ENCODE measurements around the gene PFN3. TPM values are rescaled to one million over a fixed set of nuclear protein-coding genes. Genes with fewer than 3 reads are reported as not detected.

Gene PFN3
- polyA plus RNA-seq, 1 donor (not counting 4 experiments of a cell fraction or from before 2014, with no cell fraction given): not detected

GRCh38 chr5:177431317-177432142, 31.1 kb upstream of the PFN3 start:
- TF ChIP-seq EZH2 (IDR thresholded peaks at IDR 0.05; ENCODE audit: low read length) (no peak), CTCF (optimal IDR thresholded peaks at IDR 0.05 in 1 of 3, IDR thresholded peaks at IDR 0.05 in 1 of 3, conservative IDR thresholded peaks at IDR 0.05 in 1 of 3; ENCODE audit: extremely low read depth in 1 of 3, insufficient read depth in 2 of 3, low read length in 3 of 3) (no peak)
- Histone ChIP-seq H3K27ac (ENCODE audit: control insufficient read depth, insufficient read depth, low read length) (peak overlapping the region; percentile 15), H3K79me2 (ENCODE audit: control insufficient read depth, insufficient read depth, low read length) (peaks cover 33% of the 10 kb centered on the region), H4K20me1 (ENCODE audit: control insufficient read depth, extremely low read depth, insufficient read depth, low read length) (no peaks in the 10 kb centered on the region), H3K36me3 (ENCODE audit: control insufficient read depth in 2 of 2, extremely low read depth in 1 of 2, insufficient read depth in 2 of 2, low read length in 2 of 2) (peaks cover 22 to 47% of the 10 kb centered on the region in 2 experiments), H3K4me1 (ENCODE audit: control insufficient read depth, extremely low read depth, insufficient read depth, low read length) (peaks cover 67% of the 10 kb centered on the region), H3K9me1 (ENCODE audit: control insufficient read depth, extremely low read depth, insufficient read depth, low read length) (no peaks in the 10 kb centered on the region), H3K9me3 (ENCODE audit: control insufficient read depth, low read depth, low read length) (no peaks in the 10 kb centered on the region), H3K4me2 (ENCODE audit: control insufficient read depth, extremely low read depth, insufficient read depth, low read depth, low read length) (peak overlapping the region; percentile 56), H3K9ac (ENCODE audit: control insufficient read depth, extremely low read depth, insufficient read depth, low read length) (peak overlapping the region; percentile 60), H2AFZ (ENCODE audit: control insufficient read depth, low read length) (no peak overlapping the region), H3K4me3 (ENCODE audit: control insufficient read depth in 2 of 3, extremely low read depth in 1 of 3, insufficient read depth in 2 of 3, low read depth in 1 of 3, low read length in 3 of 3) (no peak overlapping the region), H3K27me3 (ENCODE audit: control insufficient read depth, extremely low read depth, insufficient read depth, low read length) (no peaks in the 10 kb centered on the region)
- DNase-seq (ENCODE audit: low read depth, low spot score) (no peak), FAIRE-seq (no peak)
- dilution Hi-C loops (cut with MboI; ENCODE audit: extremely low pct_ligation_motif_present, low sequenced_read_pairs): no loop called here

- H3K9ac ChIP-seq (ENCODE audit: control insufficient read depth, extremely low read depth, insufficient read depth, low read length): peak overlapping the region; percentile 60
- no peaks in the 10 kb centered on the region for H3K9me1 ChIP-seq (ENCODE audit: control insufficient read depth, extremely low read depth, insufficient read depth, low read length)
- H3K27me3 ChIP-seq (ENCODE audit: control insufficient read depth, extremely low read depth, insufficient read depth, low read length): no peaks in the 10 kb centered on the region
- H3K79me2 ChIP-seq (ENCODE audit: control insufficient read depth, insufficient read depth, low read length): peaks cover 33% of the 10 kb centered on the region
- TF ChIP-seq EZH2 (IDR thresholded peaks at IDR 0.05; ENCODE audit: low read length) (no peak), CTCF (optimal IDR thresholded peaks at IDR 0.05 in 1 of 3, IDR thresholded peaks at IDR 0.05 in 1 of 3, conservative IDR thresholded peaks at IDR 0.05 in 1 of 3; ENCODE audit: extremely low read depth in 1 of 3, insufficient read depth in 2 of 3, low read length in 3 of 3) (no peak)
- no peaks in the 10 kb centered on the region for H4K20me1 ChIP-seq (ENCODE audit: control insufficient read depth, extremely low read depth, insufficient read depth, low read length)
- H3K9me3 ChIP-seq (ENCODE audit: control insufficient read depth, low read depth, low read length): no peaks in the 10 kb centered on the region
- H3K27ac ChIP-seq (ENCODE audit: control insufficient read depth, insufficient read depth, low read length): peak overlapping the region; percentile 15
- H2AFZ ChIP-seq (ENCODE audit: control insufficient read depth, low read length): no peak overlapping the region
- H3K4me2 ChIP-seq (ENCODE audit: control insufficient read depth, extremely low read depth, insufficient read depth, low read depth, low read length): peak overlapping the region; percentile 56
- DNase-seq (ENCODE audit: low read depth, low spot score) (no peak), FAIRE-seq (no peak)
- peaks cover 21 to 47% of the 10 kb centered on the region in 2 experiments for H3K36me3 ChIP-seq (ENCODE audit: control insufficient read depth in 2 of 2, extremely low read depth in 1 of 2, insufficient read depth in 2 of 2, low read length in 2 of 2)
- H3K4me3 ChIP-seq (ENCODE audit: control insufficient read depth in 2 of 3, extremely low read depth in 1 of 3, insufficient read depth in 2 of 3, low read depth in 1 of 3, low read length in 3 of 3): no peak overlapping the region
- dilution Hi-C loops (cut with MboI; ENCODE audit: extremely low pct_ligation_motif_present, low sequenced_read_pairs): no loop called here
- peaks cover 67% of the 10 kb centered on the region for H3K4me1 ChIP-seq (ENCODE audit: control insufficient read depth, extremely low read depth, insufficient read depth, low read length)
Measured at GRCh38 chr5:177430972-177431316, 30.5 kb upstream of the PFN3 start.

Measured in keratinocyte (primary cell).